ENCODE measurements around the gene AKAP10. TPM values are rescaled to one million over a fixed set of nuclear protein-coding genes. Genes with fewer than 3 reads are reported as not detected.

Gene AKAP10
- total and polyA plus RNA-seq, 2 of the 8 experiments (the other 6 are each of a cell fraction or from before 2014, with no cell fraction given): 13.3 to 27.0 TPM

DNA sequence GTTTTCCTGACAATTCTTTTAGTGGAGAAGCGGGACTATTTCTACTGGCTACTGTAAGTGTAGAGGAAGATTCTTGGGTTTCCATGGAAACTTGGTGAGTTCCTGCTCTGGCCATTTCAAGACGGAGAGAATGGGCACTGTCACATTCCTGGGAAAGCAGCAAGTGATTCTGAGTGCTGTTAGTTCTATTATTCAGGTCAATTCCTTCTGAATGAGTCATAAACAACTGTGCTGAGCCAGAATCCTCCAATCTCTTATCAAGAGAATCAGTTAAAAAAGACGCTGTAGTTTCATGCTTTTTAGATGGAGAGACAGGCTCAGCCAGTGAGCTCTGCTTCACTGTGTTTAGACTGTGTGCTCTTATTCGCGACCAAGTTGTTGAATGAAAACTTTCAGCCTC, 19.6 kb downstream of the AKAP10 start:
- H3K27me3 ChIP-seq (replicated peaks in 1 of 4; ENCODE audit: control insufficient read depth in 3 of 4, extremely low read depth in 1 of 4, insufficient read depth in 3 of 4, low read length in 3 of 4): no peaks in the 10 kb centered on the region
- ChIA-PET CTCF (ENCODE audit: partially characterized antibody) (no interaction called here), POLR2A (ENCODE audit: partially characterized antibody) (no interaction called here)
- H2BK12ac ChIP-seq (ENCODE audit: low read depth, low read length): no peak overlapping the region
- WGBS, 2 experiments (ENCODE audit: extremely low coverage in 1 of 2, insufficient coverage in 1 of 2, insufficient read length in 1 of 2, insufficient replicate concordance in 2 of 2, low coverage in 1 of 2, low lambda C conversion rate in 2 of 2, missing lambda C conversion rate in 1 of 2): 61% methylated on average over 5 of the region's 5 CpGs; no CpG with 5 or more reads in 1 of the 2 experiments
- no peak overlapping the region for H3K23ac ChIP-seq (ENCODE audit: insufficient read length)
- H4K20me1 ChIP-seq (replicated peaks in 1 of 2; ENCODE audit: control insufficient read depth in 1 of 2, insufficient read depth in 2 of 2, low read length in 2 of 2): peaks cover 0 to 3% of the 10 kb centered on the region in 2 experiments
- H3K14ac ChIP-seq (ENCODE audit: insufficient read length): no peak overlapping the region
- peaks cover 4 to 54% (median 23%) of the 10 kb centered on the region in 4 experiments for H3K36me3 ChIP-seq (ENCODE audit: control insufficient read depth in 2 of 4, insufficient read depth in 4 of 4, low read length in 3 of 4)
- peak; percentile 69 for TF ChIP-seq JUND (IDR thresholded peaks at IDR 0.05; ENCODE audit: low read length)
- peak; percentile 58; the same call in 1 of the 2 replicates for TF ChIP-seq TEAD4 (IDR thresholded peaks at IDR 0.05; ENCODE audit: low read depth, low read length)
- TF ChIP-seq, protein P1, sequence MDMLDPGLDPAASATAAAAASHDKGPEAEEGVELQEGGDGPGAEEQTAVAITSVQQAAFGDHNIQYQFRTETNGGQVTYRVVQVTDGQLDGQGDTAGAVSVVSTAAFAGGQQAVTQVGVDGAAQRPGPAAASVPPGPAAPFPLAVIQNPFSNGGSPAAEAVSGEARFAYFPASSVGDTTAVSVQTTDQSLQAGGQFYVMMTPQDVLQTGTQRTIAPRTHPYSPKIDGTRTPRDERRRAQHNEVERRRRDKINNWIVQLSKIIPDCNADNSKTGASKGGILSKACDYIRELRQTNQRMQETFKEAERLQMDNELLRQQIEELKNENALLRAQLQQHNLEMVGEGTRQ (IDR thresholded peaks at IDR 0.05; ENCODE audit: low read length): no peak
- TF ChIP-seq KDM1A (IDR thresholded peaks at IDR 0.05; ENCODE audit: borderline replicate concordance, low read length): no peak
- no peak for TF ChIP-seq SAP30 (IDR thresholded peaks at IDR 0.05; ENCODE audit: insufficient read depth, insufficient replicate concordance, low read length)
- no peak for TF ChIP-seq YY1 (IDR thresholded peaks at IDR 0.05; ENCODE audit: low read depth, low read length)
- no peak for TF ChIP-seq TAF1 (IDR thresholded peaks at IDR 0.05; ENCODE audit: low read depth, low read length)
- TF ChIP-seq EP300 (IDR thresholded peaks at IDR 0.05; ENCODE audit: borderline replicate concordance in 1 of 2, low read depth in 2 of 2, low read length in 2 of 2): no peak
- no peak overlapping the region for H3K4ac ChIP-seq (replicated peaks; ENCODE audit: insufficient read length, low read depth, low read length)
- H2BK120ac ChIP-seq (replicated peaks; ENCODE audit: low read depth, low read length): no peak overlapping the region
- H3K9ac ChIP-seq (replicated peaks in 1 of 4; ENCODE audit: extremely low read depth in 1 of 4, low read depth in 3 of 4, low read length in 3 of 4): no peak overlapping the region
- H2BK20ac ChIP-seq (ENCODE audit: low read length): no peak overlapping the region
- no peak overlapping the region for H4K91ac ChIP-seq (replicated peaks; ENCODE audit: insufficient read length, low read length)
- H3K4me3 ChIP-seq (ENCODE audit: extremely low read depth in 1 of 4, insufficient read depth in 2 of 4, low read depth in 3 of 4, low read length in 4 of 4): no peak overlapping the region
- H3K9me3 ChIP-seq (ENCODE audit: insufficient read depth in 2 of 2, low read depth in 1 of 2, low read length in 1 of 2): no peaks in the 10 kb centered on the region
- peaks cover 0 to 66% of the 10 kb centered on the region in 2 experiments; a peak in 2 of 4 replicates for H3K79me2 ChIP-seq (ENCODE audit: control insufficient read depth in 1 of 2, insufficient read depth in 2 of 2, low read length in 2 of 2)
- no peak overlapping the region for H4K8ac ChIP-seq (ENCODE audit: extremely low read depth, insufficient read depth, low read length)
- H2BK5ac ChIP-seq (ENCODE audit: low read depth, low read length): no peak overlapping the region
- H3K23me2 ChIP-seq (ENCODE audit: low read depth, low read length): no peaks in the 10 kb centered on the region
- DNase-seq (ENCODE audit: low read depth in 1 of 2, low spot score in 2 of 2): no peak
- H3K79me1 ChIP-seq (ENCODE audit: low read depth, low read length): no peaks in the 10 kb centered on the region; the same call in 1 of the 2 replicates
- FAIRE-seq: peak; percentile 42
- no peak overlapping the region; the same call in 1 of the 2 replicates for H3K27ac ChIP-seq (ENCODE audit: low read depth, low read length)
- H2AK5ac ChIP-seq (ENCODE audit: low read depth, low read length): no peak overlapping the region
- H2BK15ac ChIP-seq (ENCODE audit: low read length): no peak overlapping the region
- H3K56ac ChIP-seq (replicated peaks; ENCODE audit: insufficient read length, low read depth, low read length): no peak overlapping the region
- peaks cover 0 to 3% (median 0%) of the 10 kb centered on the region in 4 experiments; a peak in 1 of 7 replicates for H3K4me1 ChIP-seq (replicated peaks in 1 of 4; ENCODE audit: control insufficient read depth in 3 of 4, insufficient read depth in 4 of 4, low read length in 3 of 4)
- H4K5ac ChIP-seq (ENCODE audit: insufficient read length, low read depth, low read length): no peak overlapping the region
- no peak overlapping the region for H2AFZ ChIP-seq (ENCODE audit: low read length)
- no peak overlapping the region for H3K4me2 ChIP-seq (ENCODE audit: insufficient read depth in 1 of 2, low read depth in 2 of 2, low read length in 2 of 2)
- no peak overlapping the region for H3K18ac ChIP-seq (ENCODE audit: extremely low read depth, low read length)

All from H1 (cell line).